Activated CD4-positive, CD25-positive, alpha-beta regulatory T cell treated with anti-CD3 and anti-CD28 coated beads, Interleukin-2, amount 50 U/mL, for 72 hours (primary cell): ENCODE results near the gene PA2G4.
A peak's percentile ranks its signal among the peaks of the same experiment; 100 is the strongest.
"Not testable (repeated sequence)": the region's sequence is repeated elsewhere in the genome, so short reads cannot be mapped to it uniquely, and the experiment has no call there.

Experiments
- DNase-seq: peaks from one replicate; pipeline ENCODE4 v3.0.0; 2021

PA2G4 gene

GRCh38 chr12:56104109-56104814 is at the start of gene PA2G4:
Gene PA2G4, plus strand, starts transcription at chr12:56104559. Its CDS starts 179 bp downstream, at chr12:56104738.
- peak; percentile 93 for DNase-seq

- DNase-seq, result not testable (repeated sequence)
These were observed 44.4 kb upstream of the PA2G4 start for GRCh38 chr12:56059964-56060363.

GRCh38 chr12:56061982-56062381 is 42.4 kb upstream of the PA2G4 start:
- DNase-seq, result no peak

- DNase-seq, result no peak
These were observed 41.4 kb upstream of the PA2G4 start for GRCh38 chr12:56062996-56063395.

DNA sequence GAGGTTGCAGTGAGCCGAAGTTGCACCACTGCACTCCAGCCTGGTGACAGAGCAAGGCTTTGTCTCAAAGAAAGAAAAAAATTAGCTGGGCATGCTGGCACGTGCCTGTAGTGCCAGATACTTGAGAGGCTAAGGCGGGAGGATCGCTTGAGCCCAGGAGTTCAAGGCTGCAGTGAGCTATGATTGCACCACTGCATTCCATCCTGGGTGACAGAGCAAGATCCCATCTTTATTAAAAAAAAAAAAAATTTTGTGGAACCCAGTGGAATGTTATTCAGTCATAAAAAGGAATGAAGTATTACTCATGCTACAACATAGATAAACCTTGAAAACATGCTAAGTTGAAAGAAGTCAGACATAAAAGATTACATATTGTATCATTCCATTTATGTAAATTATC is 32.7 kb upstream of the PA2G4 start:
- no peak for DNase-seq

DNA sequence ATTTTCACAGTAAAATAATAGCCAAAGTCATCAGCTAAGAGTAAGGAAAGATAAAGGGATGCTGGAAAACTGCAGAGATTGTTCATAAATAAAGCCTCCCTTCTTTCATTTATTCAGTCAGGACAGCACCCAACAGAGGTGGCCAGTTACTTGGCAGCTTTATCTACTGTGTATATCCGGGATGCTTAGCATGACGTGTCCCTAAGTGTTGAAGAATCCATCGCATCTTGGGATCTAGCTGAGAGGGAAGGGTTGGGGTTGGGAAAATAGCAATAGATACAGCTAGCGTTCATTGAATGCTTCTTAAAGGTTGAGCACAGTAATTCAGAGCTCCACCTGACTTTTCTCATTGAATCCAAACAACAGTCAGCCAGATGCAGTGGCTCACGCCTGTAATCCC is 30.0 kb upstream of the PA2G4 start:
- DNase-seq, result no peak

DNA sequence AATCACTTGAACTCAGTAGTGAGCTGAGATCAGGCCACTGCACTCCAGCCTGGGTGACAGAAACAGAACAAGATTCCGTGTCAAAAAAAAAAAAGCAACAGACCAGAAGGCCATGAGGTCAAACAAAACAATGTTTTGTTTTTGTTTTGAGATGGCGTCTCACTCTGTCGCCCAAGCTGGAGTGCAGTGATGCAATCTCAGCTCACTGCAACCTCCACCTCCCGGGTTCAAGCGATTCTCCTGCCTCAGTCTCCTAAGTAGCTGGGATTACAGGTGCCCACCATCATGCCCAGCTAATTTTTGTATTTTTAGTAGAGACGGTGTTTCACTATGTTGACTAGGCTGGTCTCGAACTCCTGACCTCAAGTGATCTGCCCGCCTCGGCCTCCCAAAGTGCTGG is 26.4 kb upstream of the PA2G4 start:
- DNase-seq, result not testable (repeated sequence)

GRCh38 chr12:56078427-56078826 is 25.9 kb upstream of the PA2G4 start:
- no peak for DNase-seq

DNA sequence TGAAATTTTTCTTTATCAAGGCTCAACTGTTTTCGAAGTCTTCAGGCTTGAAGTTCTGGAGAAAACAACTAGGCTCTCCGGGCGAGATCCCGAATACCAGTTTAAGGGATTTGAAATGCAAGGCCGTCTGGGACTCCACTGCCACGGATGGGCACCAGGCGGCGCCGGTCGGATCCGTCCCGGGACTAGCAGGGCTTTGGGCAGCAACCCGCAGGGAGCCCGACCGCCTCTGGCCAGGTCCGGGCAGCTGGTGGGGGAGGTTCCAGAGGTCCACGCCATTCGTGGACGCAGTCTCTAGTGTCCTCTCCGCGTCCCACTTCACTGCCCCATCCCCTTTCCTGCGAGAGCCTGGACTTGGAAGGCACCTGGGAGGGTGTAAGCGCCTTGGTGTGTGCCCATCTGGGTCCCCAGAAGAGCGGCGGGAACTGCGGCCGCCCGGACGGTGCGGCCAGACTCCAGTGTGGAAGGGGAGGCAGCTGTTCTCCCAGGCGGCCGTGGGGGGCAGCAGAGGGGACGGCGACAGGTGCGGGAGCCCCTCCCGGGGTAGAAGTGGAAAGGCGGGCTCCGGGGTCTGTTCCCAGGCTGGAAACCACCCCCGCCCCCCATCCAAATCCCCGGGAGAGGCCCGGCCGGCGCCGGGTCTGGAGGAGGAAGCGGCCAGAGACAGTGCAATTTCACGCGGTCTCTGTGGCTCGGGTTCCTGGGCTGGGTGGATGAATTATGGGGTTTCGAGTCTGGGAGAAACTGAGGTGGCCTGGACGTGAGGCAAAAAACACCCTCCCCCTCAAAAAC is 25.2 kb upstream of the PA2G4 start:
- DNase-seq, result peak; percentile 64

DNA sequence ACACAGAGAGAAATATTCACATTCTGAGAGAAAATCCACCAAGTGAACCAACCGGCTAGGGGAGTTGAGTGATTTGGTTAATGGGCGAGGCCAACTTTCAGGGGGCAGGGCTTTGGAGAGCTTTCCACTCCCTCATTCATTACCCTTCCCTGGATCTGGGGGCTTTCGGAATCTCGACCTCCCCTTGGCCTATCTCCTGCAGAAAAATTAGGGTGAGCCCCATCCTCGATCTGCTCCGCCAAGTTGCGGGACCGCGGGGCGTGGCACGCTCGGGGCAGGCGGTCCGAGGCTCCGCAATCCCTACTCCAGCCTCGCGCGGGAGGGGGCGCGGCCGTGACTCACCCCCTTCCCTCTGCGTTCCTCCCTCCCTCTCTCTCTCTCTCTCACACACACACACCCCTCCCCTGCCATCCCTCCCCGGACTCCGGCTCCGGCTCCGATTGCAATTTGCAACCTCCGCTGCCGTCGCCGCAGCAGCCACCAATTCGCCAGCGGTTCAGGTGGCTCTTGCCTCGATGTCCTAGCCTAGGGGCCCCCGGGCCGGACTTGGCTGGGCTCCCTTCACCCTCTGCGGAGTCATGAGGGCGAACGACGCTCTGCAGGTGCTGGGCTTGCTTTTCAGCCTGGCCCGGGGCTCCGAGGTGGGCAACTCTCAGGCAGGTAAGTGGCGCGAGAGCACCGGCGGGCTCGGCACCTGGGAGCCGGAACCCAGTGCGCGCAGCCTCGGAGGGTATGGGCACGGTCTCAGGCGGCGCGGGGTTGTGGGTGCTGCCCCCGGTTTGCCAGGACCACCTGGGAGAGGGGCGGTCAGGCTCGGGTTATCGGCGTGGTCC is 24.4 kb upstream of the PA2G4 start, which contains the start of gene ERBB3:
TSS of gene ERBB3 (plus strand) at position 443 of the 833 bp plus-strand sequence. CDS start at position 579, 136 bp downstream.
- peak; percentile 58 for DNase-seq

DNA sequence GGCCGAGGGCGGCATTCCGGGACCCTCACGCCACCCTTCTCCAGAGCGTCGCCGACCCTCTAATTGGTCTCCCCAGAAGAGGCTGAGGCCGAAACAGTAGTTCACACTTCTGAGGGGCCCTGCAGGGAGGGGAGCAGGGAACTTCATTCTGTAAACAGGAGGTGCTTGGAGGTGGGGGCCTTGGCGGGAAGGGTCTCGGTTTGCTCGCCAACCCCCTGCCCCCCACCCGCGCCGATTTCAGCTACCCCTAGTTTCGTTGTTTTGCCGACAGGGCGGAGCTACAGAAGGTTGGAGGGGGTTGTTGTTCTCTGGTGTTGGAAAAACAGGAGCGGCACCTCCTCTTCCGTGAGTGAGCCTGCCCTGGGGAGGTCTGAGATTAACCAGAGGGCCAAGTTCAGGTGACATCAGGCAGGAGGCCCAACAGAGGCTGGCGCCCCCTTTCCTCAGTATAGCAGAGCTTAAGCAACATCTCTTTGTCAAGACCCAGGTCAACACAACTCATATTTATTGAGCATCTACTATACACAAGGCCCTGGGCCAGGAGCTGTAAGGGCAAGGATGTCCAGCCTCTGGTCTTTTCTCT is 23.7 kb upstream of the PA2G4 start:
- DNase-seq, result no peak

DNA sequence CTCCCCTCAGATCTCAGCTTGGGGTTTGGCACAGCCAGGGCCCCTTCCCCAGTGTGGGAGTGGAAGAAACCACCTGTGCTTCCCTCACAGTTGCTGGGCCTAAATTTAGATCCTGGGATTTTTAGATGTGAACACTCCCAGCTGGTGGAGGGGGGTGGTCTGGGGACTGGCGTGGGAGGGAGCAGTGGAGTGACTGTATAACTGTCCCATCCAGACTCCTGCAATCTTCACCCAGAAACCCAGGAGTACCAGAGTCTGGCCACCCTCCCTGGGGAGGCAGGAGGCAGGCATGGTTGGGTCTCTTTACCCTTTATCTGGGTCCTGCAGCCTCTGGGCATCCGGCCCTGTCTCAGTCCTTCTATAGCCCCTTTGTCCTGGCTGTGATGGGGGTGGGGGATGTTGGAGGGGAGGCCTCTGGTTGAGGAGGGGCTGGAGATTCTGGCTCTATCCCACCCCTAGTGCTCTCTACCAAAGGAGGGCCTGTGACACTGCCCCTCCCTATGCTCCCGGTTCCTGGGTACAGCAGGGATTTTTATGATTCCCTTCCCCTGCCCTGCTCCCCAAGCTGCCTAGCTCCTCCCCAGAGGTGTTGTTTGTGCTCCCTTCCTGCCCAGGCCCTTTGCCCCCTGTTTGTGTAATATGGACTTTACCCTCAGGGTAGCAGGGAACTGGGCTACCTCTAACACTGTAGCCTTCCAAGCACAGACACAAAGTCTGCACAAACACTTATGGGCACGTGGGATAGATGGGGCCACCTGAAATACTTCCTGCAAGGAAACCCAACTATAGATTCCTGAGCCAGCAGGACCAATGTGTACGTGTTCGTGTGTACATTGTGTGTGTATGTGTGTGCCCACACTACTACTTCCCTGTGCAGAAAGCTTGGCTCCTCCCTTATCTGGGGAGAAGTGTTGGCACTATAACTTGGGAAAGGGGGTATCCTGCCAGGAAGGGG is 22.7 kb upstream of the PA2G4 start:
- no peak for DNase-seq

GRCh38 chr12:56082382-56082781 is 22.0 kb upstream of the PA2G4 start:
- DNase-seq, result no peak

DNA sequence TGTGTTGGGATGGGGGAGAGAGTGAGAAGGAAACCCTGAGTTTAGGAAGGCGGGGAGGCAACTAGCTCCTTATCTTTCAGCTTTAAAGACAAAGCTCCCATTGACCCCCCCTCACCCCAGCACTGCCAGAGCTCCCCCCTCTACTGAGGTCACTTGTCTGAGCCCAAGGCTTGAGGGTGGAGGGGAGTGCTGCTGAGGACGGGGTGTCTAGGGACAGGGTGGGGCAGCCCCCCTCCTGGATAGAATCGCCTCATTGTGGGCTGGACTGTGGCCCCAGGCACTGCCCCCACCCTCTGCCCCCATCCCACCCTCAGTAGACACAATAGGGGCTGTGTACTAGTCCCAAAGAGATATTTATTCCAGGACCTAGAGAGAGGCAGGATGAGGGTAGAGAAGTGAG is 21.4 kb upstream of the PA2G4 start:
- DNase-seq, result no peak

DNA sequence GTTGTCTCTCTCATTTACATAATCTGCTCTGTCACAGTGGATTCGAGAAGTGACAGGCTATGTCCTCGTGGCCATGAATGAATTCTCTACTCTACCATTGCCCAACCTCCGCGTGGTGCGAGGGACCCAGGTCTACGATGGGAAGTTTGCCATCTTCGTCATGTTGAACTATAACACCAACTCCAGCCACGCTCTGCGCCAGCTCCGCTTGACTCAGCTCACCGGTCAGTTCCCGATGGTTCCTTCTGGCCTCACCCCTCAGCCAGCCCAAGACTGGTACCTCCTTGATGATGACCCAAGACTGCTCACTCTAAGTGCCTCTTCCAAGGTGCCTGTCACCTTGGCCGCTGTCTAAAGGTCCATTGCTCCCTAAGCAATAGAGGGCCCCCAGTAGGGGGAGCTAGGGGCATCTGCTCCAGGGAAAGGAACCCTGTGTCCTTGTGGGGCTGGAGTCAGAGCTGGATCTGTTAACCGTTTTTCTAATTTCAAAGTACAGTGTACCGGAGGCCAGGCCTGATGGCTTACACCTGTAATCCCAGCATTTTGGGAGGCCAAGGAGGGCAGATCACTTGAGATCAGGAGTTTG is 19.3 kb upstream of the PA2G4 start:
- DNase-seq, result no peak

- DNase-seq, result no peak
These were observed 18.3 kb upstream of the PA2G4 start for GRCh38 chr12:56086096-56086495.

DNA sequence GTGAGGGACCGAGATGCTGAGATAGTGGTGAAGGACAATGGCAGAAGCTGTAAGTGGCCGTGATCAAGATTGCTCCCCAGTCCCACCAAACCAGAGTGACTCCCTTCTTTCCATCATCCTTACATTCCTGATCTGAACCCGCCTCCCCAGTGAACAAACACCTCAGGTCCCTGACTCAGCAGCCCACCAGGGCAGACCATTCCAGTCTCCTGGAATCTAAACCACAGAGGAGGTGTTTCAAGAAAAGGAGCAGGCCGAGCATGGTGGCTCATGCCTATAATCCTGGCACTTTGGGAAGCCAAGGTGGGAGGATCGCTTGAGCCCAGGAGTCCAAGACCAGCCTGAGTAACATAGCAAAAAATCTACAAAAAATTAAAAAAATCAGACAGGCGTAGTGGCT is 17.8 kb upstream of the PA2G4 start:
- no peak for DNase-seq

DNA sequence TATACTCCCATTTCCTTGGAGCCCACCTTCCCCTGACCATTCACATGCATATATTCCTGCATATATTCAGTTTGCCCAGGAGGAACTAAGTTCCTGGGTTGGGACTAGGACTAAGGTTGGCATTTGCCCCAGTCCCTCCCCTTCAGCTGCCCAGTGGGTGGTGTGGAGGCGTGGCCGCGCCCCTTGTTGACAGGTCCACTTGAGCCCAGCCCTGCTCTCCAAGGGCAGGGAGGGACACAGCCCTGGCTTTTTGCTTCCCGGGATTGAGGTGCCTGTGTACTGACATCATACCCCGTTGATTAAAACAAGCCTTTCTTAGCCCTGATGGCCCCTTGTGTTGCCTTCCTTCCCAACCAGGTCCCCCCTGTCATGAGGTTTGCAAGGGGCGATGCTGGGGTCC is 17.1 kb upstream of the PA2G4 start:
- no peak for DNase-seq

GRCh38 chr12:56097738-56098137 is 6.6 kb upstream of the PA2G4 start:
- DNase-seq, result no peak

DNA sequence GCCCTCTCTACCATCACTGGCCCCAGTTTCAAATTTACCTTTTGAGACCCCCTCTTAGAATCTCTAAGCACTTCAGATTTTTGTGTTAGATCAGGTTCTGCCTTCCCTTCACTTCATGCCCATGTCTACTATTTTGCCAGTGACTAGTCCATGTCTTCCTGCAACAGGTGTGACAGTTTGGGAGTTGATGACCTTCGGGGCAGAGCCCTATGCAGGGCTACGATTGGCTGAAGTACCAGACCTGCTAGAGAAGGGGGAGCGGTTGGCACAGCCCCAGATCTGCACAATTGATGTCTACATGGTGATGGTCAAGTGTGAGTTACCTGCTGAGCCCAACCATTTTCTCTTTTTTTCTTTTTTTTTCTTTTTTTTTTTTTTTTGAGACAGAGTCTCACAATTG is 5.8 kb upstream of the PA2G4 start:
- no peak for DNase-seq

GRCh38 chr12:56099787-56100186 is 4.6 kb upstream of the PA2G4 start:
- no peak for DNase-seq
